Fibroblast of mammary gland (primary cell): Measurements from ENCODE around the gene WWC2.

ENCODE experiments used
- DNase-seq: peaks from one replicate; pipeline ENCODE4 v3.0.0-alpha.2; 2010; ENCODE audit warnings: low read depth
- H3K4me3 ChIP-seq: 2 replicates; pipeline ENCODE4 v1.5.1; 2011; ENCODE audit warnings: low read depth, mild to moderate bottlenecking, low read length, moderate library complexity; ENCODE audit not compliant: control insufficient read depth
- CTCF ChIP-seq: conservative IDR thresholded peaks from 2 replicates; pipeline ENCODE4 v1.5.1; 2011; ENCODE audit warnings: low read depth, low read length, inconsistent platforms; ENCODE audit not compliant: control insufficient read depth, insufficient read depth

Gene WWC2

GRCh38 chr4:183347146-183347545 is 248.1 kb downstream of the WWC2 start:
- no peak for TF ChIP-seq CTCF
- DNase-seq = no peak
- no peak overlapping the region for H3K4me3 ChIP-seq

GRCh38 chr4:183347566-183347965 is 248.5 kb downstream of the WWC2 start:
- TF ChIP-seq CTCF = no peak
- H3K4me3 ChIP-seq = no peak overlapping the region
- DNase-seq = peak; percentile 33

GRCh38 chr4:183348136-183348535 is 249.1 kb downstream of the WWC2 start:
- H3K4me3 ChIP-seq = no peak overlapping the region
- no peak for DNase-seq
- TF ChIP-seq CTCF = no peak

- no peak overlapping the region for H3K4me3 ChIP-seq
- peak; percentile 95 for DNase-seq
- TF ChIP-seq CTCF = no peak
Measured at GRCh38 chr4:183348706-183349659, 249.9 kb downstream of the WWC2 start.

- peak; percentile 89 for DNase-seq
- H3K4me3 ChIP-seq = no peak overlapping the region
- TF ChIP-seq CTCF = no peak
Measured at GRCh38 chr4:183349673-183350072, 250.6 kb downstream of the WWC2 start.

- DNase-seq = peak; percentile 18
- no peak overlapping the region for H3K4me3 ChIP-seq
- no peak for TF ChIP-seq CTCF
Measured at GRCh38 chr4:183350317-183351071, 251.4 kb downstream of the WWC2 start.
